Renal cortex interstitium (tissue), 15 donors: ENCODE results near the gene SERPINB3. TPM values are rescaled to one million over a fixed set of nuclear protein-coding genes. Genes with fewer than 3 reads are reported as not detected.
A peak's percentile ranks its signal among the peaks of the same experiment; 100 is the strongest.
"Not testable (repeated sequence)": the region's sequence is repeated elsewhere in the genome, so short reads cannot be mapped to it uniquely, and the experiment has no call there.

Experiments used
- DNase-seq, 11 donors: peaks; one replicate each; pipeline ENCODE4 v3.0.0-alpha.2; 2013; ENCODE audit warnings: low read depth in 9 of 11, low spot score in 4 of 11; ENCODE audit errors: extremely low read depth in 1 of 11
- long read RNA-seq, 16 experiments: transcript quantifications; one replicate each; lab custom pipeline, GENCODE V29; 2026
- polyA plus RNA-seq, 3 donors: library from polyadenylated mRNA; unstranded; fragments of 120-200 nt; gene quantifications; one replicate each; pipeline ENCODE4 v1.2.1, GENCODE V29; 2013; ENCODE audit not compliant: insufficient read length in 3 of 3

Gene SERPINB3
- under 1 TPM in 2 of 3 donors, not detected in 1; 0.07 to 0.14 TPM for polyA plus RNA-seq
- long read RNA-seq, donor 1: 0 reads
- long read RNA-seq, donor 2: 0 reads
- long read RNA-seq, donor 3: 0 reads
- long read RNA-seq, donor 4: 0 reads
- long read RNA-seq, donor 5: 0 reads
- long read RNA-seq, donor 6: 0 reads
- long read RNA-seq, donor 7: 0 reads
- long read RNA-seq, donor 8: 0 reads
- long read RNA-seq, donor 9: 0 reads
- long read RNA-seq, donor 10: 0 reads
- long read RNA-seq, donor 11: 0 reads
- long read RNA-seq, donor 12: 0 reads
- long read RNA-seq, donor 13: 0 reads
- long read RNA-seq, donor 14: 0 reads
- long read RNA-seq, donor 15: 0 reads
- long read RNA-seq, donor 16: 0 reads

DNA sequence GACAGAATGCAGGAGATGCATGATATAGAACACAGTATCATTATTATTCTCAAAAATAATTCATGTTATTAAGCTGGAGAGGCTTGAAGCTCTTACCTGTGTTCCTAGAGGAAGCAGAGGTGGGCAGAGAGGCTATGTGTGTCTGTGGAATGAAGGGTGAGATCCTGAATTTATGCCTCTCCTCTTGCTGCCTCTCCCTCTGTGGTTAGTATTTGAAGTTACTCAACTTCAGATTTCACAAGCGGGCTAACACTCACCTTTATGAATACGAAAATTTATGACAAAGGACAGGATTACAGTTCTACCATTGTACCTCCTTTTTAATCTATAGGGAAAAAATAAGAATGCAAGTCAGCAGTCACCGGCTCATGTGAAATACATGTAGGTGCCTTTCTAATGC is at the start of gene SERPINB3:
TSS of gene SERPINB3 (minus strand) at position 144 of the 400 bp plus-strand sequence. CDS start 677 bp downstream, outside the sequence.
- not testable (repeated sequence) for DNase-seq

DNA sequence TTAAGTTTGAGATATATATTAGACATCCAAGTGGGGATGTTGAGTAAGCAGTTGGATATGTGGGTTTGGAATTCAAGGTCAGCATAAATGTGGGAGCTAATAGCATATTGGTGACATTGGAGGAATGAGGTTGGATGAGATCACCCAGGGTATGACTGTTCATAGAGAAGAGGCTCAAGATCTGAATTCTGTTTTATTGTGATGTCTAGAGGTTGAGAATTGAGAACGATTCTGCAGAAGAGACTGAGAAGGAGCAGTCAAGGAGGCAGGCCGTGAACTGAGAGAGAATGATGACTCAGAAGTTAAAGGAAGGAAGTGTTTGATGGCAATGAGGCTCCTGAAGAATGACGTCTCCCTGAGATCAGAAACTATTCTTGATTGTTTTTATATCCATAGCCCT is 47.0 kb upstream of the SERPINB3 start:
- no peak for DNase-seq

DNA sequence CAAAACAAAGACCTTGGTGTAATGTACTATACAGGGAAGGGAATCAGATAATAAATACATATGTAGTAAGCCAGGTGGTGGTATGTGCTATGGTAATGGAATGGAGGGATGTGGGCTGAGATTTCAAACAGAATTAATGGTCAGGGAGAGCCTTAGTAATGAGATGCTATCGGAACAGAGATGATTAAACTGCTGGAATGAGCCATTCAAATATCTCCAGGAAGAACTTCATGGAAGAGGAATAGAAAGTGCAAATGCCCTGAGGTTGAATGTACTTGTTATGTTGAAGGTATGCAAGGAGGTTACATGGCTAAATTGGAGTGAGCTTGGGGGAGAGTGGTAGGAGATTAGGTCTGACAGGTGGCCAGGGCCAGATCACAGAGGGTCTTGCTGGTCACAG is 46.1 kb upstream of the SERPINB3 start:
- DNase-seq: no peak

DNA sequence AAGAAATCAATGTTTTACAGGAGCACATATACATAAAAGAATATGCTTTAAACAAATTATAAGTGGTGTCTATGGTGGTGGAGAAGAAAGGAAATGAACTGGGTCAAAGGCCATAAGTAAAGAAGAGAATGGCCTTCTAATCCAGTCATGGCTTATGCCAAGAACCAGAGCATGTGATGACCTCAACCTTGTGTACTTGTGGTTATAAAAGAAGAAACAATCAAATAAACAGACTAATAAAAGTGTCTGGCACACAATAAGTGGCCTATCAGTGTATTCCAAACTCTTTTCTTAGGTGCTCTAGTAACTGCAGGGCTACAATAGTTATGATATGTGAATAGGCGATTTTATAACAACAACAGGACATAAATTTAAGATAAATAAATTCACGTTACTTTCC is 43.7 kb upstream of the SERPINB3 start:
- no peak for DNase-seq

DNA sequence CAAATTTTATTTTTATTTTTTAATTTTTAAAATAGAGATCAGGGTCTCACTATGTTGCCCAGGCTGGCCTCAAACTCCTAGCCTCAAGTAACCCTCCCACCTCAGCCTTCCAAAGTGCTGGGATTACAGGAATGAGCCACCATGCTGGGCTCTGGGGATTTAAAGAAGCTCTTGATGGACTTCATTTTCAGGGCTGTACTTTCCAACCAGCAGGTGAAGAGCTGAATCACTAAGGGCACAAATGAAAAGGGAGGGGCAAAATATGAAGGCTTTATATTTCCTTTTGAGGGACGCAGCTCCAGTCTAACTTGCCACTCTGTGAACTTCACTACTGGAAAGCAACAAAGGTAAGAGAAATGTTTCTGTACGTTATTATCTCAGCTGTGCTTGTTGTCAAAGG is 41.0 kb upstream of the SERPINB3 start, which contains the start of gene SERPINB11:
TSS of gene SERPINB11 (plus strand) at position 301 of the 400 bp plus-strand sequence. CDS start 7,234 bp downstream, outside the sequence.
- no peak for DNase-seq

DNA sequence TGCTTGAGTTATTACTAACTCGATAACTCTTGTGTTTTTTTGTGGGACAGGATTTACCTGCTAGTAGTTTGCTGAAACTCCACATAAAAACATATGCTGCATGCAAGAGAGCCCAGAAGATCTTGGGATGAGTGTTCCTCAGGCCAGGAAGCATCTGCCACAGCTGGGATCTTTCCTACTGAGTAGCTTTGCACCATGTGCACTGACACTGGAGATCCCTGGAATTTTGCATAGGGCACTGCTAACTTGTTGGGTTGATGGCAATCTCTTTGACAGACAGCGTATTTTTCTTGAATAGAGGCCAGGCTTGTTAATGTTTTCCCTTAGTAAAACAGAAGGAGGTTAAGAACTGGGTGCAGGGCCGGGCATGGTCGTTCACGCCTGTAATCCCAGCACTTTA is 40.3 kb upstream of the SERPINB3 start:
- no peak for DNase-seq

DNA sequence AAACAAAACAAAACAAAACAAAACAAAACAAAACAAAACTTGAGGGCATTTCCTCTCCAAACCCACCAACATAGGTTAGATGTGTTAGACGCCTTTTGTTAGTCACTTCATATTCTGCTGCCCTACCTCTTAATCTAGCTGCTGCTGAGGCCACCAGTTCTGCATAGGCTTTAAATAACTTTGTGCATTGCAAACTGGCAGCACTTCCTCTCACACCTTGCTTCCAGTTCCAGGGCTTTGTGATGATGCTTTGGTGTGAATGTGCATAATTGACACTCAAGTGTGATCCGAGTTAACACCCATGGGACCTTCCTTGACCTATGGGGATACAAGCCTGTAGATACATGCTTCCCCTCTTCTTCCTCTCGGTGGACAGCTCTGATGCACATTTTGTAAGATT is 38.8 kb upstream of the SERPINB3 start:
- no peak for DNase-seq

DNA sequence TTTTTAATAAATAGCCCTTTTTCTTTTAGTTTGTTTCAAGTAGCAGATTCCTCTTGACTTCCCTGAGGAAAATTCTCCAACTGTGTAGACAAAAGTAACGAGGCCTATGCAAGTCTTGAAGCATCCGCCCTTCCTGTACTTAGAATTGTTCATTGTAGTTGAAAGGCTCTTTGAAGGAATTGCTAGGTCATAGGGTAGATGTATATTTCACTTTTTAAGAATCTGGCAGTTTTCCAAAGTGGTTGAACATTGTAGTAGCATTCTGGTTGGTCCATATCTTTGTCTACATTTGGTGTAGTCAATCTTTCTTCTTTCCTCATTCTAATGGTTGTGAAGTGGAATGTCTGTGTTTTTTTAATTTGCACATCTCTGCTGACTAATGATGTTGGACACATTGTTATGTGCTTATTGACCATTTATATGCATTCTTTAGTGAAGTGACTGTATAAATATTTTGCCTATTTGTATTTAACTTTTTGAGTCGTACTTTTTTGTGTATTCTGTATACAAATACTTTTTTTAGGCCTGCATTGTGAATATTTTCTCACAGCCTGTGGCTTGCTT is 35.5 kb upstream of the SERPINB3 start:
- DNase-seq: no peak

DNA sequence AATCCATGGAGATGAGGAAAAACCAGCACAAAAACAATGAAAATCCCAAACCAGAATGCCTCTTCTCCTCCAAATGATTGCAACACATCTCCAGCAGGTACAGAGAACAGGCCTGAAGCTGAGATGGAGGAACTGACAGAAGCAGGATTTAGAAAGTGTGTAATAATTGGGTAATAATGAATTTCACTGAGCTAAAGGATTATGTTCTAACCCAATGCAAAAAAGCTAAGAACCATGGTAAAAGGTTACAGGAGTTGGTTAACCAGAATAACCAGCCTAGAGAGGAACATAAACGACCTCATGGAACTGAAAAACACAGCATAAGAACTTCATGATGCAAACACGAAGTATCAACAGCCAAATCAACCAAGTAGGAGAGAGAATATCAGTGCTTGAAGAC is 27.4 kb upstream of the SERPINB3 start:
- no peak for DNase-seq

DNA sequence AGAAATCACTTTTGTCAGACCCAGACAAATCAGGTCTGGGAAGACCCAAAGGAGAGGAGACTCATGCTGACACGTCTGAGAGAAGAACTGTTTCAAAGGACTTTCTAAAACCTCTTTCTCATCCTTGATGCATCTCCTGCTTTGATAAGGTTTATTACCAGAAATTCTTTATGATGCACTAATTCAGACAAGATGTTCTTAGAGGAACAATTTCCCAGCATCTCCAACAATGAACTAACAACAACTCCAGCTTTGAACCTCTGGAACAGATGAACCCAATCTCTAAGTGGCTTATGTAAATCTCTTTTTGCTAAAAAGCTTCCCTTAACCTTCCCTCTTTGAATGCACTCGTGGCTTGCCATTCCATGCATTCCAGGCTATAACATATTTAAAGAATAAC is 25.2 kb upstream of the SERPINB3 start:
- no peak for DNase-seq

DNA sequence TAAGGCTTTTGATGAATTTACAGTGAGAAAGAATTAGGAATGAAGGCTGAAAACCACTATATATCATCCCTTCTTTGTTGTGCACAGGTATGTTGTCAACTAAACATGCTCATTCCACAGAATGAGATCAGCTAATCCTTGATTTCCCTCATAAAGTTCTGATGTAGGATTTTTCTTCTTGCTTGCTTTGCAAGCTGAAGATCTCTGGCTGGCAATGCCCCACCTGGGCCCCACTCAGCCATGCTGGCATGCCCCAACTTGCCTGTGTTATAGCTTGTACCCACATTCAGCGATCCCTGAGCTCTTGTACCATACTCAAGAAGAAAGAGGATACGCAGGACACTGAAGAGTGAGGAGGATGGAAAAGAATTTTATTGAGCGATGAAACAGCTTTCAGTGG is 23.0 kb upstream of the SERPINB3 start:
- DNase-seq: no peak

DNA sequence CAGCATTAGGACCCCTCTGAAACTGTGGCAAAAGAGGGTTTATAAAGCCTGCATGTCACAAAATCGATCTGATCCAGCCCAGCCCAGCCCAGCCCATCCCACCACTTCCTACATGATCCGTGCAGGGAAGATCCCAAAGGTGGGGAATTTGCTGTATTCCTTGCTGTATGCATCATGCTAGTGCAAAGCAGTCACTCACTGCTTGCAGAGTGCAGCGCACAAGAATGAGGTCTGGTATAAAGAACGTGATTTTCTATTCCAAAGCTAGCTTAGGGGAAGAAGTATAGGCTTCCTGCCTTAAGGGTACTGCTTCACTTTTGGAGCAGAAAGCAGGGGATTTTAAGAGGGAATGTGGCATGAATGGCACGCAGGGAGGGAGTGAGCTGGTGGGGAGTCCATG is 22.2 kb upstream of the SERPINB3 start:
- no peak for DNase-seq

DNA sequence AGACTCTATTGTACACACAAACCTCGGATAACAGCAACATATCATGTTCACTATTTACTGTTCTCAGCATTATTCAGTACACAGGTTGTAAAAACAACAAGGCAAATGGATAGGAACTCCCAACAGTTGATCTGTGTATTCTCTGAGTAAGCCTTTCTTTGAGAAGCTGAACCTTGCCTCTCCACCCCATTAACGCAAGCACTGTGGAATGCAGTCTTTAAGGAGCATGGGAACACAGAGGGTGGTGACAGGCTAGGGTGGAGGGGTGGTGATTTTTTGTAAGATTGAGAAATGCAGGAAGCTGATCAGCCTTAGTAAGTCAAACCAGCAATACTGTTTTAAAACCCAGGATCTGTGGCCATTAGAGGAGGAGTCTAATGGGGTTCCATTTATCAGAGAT is 21.5 kb upstream of the SERPINB3 start:
- DNase-seq: peak in 4 of 11 donors; percentile 4 to 20 (median 14)

DNA sequence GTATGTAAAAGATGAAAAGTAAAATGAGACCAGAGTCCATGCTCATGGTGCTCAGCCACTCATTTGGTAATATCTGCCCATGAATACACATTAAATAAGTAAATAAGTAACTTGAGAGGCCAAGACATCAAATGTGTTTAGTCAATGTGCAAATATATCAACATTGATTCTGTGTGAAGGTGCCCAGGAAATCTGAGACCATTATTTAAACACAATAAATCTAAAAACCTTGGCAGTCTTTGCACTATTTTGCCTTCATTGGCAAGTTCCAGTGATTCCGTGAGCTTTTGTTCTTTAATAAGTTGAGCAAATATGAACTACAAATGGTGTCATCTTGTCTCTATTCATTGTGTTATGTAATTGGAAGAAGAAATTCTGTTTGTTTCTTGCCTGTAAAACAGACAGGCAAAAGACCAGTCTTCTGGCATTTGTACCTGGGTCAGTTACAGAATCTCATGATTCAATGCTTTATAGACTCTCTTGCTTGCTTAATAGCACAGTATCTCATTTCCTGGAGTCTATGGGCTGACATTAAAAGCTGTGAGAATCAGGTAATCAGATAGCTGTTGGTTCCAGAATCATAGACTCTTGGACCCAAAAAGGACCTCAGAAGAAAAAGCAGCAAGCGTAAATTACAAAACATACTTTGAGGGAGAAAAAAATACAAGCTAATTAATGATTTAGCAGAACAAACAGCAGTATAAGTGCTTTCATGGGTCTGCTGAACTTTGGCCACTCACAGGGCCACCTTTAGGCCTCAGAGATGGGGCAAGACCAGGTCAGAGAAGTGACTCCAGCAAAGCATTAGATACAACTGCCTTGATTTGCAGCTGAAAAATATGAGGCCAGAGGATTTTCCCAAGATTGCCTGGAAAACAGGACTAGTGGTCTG is 20.0 kb upstream of the SERPINB3 start:
- peak in 5 of 11 donors; percentile 7 to 50 (median 20) for DNase-seq

DNA sequence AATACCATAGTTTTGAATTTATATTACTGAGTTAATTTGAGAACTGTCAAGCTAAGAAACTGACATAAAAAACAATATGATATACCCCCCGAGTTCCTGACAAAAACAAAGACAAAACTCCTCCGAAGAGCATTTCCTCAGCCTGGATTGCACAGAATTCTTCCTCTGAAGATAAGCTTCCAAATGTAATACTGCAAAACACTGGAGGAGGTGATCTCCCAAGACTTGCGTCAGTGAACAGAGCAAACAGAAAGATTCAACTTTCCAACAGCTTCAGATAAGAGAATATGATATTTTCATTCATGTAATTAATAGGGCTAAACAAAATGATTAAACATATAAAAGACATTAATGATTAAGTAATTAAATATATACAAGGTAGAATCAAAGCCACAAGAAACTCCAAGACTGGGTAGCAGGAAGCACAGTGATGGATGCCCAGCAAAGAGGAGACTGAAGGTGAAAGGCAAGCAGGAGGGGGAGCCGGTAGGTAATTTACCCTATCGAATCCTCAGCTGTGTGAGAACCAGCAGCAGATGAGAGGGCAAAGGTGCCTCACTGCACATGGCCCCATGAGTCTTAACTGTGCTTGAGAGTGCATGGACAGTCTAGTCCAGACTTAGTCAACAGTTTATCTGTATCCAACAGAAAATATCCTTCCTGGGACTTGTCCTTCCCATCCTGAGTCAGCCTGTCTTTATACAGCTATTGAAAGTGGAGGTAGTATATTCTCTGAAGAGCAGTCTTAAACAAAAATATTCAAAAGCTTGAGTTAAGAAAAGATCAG is 18.3 kb upstream of the SERPINB3 start:
- DNase-seq: no peak

DNA sequence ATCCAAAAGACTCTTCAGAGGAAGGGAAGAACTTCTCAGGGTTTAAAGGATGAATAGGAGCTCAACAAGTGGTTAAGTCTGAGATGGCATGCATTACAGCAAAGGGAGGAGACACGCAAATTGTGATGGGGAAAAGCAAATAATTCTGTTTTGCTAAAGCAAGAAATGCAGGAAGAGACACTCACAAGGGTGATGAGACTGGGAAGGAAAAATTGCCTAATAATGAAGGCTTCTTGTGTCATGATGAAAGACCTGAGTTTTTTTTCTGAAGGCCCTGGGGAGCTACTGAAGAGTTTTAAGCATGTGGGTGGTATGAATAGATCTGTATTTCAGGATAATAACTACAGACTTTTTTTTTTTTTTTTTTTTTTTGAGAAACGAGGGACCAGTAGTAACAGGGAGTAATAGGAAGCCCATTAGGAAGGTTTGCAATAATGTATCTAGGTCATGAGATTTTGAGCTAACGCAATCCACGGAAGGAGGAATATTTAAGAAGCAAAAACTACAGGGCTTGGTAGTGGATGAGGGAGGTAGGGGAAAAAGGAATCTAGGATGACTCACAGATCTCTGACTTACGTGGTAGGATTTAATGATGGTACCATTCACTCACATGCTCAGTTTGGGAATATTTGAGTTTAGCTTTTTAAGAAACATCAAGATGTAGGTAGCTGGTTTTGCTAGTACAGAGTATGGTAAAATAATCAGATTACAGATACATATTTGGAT is 16.0 kb upstream of the SERPINB3 start:
- DNase-seq: no peak

DNA sequence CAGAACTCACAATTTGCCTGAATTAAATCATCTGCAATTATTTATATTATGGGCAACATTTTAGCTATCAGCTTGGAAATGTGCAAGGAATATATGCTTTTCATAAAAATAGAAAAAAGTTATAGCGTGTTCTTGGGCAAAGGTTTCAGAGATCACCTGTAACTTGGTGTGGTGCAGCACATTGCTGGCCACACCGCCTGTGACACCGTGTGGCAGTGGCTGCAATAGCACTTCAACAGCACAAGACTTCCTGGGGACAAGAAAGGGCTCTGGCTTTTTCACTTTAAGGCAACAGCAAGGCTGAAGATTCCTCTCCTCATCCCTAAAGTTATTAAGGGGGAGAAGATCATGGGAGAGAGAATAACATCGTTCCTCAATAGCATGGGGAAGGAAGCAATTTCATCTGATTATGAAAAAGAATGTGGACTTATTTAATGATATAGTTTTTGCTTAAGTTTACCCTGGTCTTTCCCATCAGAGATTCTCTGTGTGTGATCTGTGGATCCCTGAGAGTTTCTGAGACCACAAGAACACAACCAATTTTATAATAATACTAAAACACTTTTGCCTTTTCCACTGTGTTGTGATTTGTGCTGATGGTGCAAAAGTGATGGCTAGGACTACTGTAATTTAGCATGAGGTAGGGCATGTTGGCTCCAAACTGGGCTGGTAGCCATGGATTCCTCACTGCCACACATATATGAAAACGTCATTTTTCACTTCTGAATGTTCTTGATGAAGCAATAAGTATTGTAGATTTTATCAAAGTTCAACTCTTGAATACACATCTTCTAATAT is 15.0 kb upstream of the SERPINB3 start:
- no peak for DNase-seq

DNA sequence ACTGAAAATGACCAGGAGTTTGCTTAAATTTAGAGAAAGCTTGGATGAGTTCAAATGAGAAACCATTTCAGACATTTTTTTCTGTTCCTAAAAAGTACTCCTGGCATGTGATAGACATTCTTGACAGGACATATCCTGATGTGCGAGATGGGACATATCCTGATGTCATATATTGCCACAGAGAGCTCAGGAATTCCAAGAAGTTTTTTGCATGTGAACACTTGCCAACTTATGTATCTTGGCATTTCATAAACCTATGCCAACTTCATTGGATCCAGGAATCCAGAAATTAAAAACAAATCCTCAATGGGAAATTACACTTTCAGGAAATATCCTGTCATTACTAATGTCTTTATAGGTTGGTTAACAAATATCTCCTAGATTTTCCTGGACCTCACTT is 2.9 kb upstream of the SERPINB3 start:
- DNase-seq: no peak
